GM04503 (cell line): ENCODE data around the gene NADSYN1.

ENCODE experiments used
- DNase-seq: peaks from one replicate; pipeline ENCODE4 v3.0.0-alpha.2; 2012; ENCODE audit warnings: low read depth

NADSYN1 gene

GRCh38 chr11:71433648-71434450 is 19.2 kb upstream of the NADSYN1 start:
- DNase-seq, result no peak

- DNase-seq, result no peak
Measured at GRCh38 chr11:71434576-71435130, 18.4 kb upstream of the NADSYN1 start.

GRCh38 chr11:71435278-71435951 is 17.6 kb upstream of the NADSYN1 start:
- DNase-seq, result no peak

GRCh38 chr11:71436861-71437260 is 16.1 kb upstream of the NADSYN1 start:
- no peak for DNase-seq

GRCh38 chr11:71437399-71437798 is 15.6 kb upstream of the NADSYN1 start:
- DNase-seq, result no peak

- DNase-seq, result no peak
Measured at GRCh38 chr11:71437879-71438278, 15.1 kb upstream of the NADSYN1 start.

- no peak for DNase-seq
Measured at GRCh38 chr11:71438650-71439049, 14.4 kb upstream of the NADSYN1 start.

GRCh38 chr11:71440021-71440755 is 12.8 kb upstream of the NADSYN1 start:
- DNase-seq, result no peak

- DNase-seq, result no peak
Measured at GRCh38 chr11:71441251-71441650, 11.8 kb upstream of the NADSYN1 start.

- no peak for DNase-seq
Measured at GRCh38 chr11:71442123-71442522, 10.9 kb upstream of the NADSYN1 start.

- no peak for DNase-seq
Measured at GRCh38 chr11:71442880-71443279, 10.1 kb upstream of the NADSYN1 start.

GRCh38 chr11:71443736-71444445 is 9.1 kb upstream of the NADSYN1 start:
- no peak for DNase-seq

- no peak for DNase-seq
Measured at GRCh38 chr11:71444811-71445210, 8.2 kb upstream of the NADSYN1 start.

GRCh38 chr11:71446150-71446549 is 6.9 kb upstream of the NADSYN1 start:
- no peak for DNase-seq

- peak; percentile 36 for DNase-seq
Measured at GRCh38 chr11:71446942-71447688, 5.9 kb upstream of the NADSYN1 start.

- no peak for DNase-seq
Measured at GRCh38 chr11:71447791-71448256, 5.2 kb upstream of the NADSYN1 start.

- peak; percentile 45 for DNase-seq
Measured at GRCh38 chr11:71448257-71449171, 4.5 kb upstream of the NADSYN1 start, which contains the start of gene DHCR7. Gene DHCR7, minus strand, starts transcription at chr11:71448393. Its CDS starts 3,441 bp downstream, at chr11:71444952.

GRCh38 chr11:71449596-71449995 is 3.4 kb upstream of the NADSYN1 start:
- DNase-seq, result no peak

- DNase-seq, result no peak
Measured at GRCh38 chr11:71450507-71450906, 2.5 kb upstream of the NADSYN1 start.

GRCh38 chr11:71450939-71451338 is 2.1 kb upstream of the NADSYN1 start:
- no peak for DNase-seq
